ENCODE results near the gene DTX1. TPM values are rescaled to one million over a fixed set of nuclear protein-coding genes. Genes with fewer than 3 reads are reported as not detected.

The DTX1 gene
- total and polyA plus RNA-seq, 2 donors (not counting 1 experiment from before 2014, with no cell fraction given): 47.0 to 49.5 TPM

DNA sequence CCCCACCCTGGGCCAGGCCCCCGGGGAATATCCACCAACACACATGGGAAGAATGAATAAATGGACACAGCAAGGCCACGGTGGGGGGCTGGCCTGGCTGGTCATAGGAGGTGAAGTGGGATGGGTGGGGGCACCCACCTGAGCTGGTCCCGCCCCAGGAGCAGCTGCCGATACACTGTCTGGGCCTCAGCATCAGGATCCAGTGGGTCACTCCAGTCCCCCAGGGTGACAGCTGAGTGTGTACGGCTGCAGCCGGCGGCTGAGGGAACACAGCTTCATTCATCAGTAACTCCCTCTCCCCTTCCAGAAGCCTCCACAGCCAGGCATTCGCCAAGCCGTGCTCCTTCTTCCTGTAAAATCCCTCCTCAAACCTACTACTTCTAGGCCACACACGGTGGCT is 45.2 kb downstream of the DTX1 start:
- H3K9ac ChIP-seq (ENCODE audit: low read length): no peak overlapping the region
- H3K27ac ChIP-seq (ENCODE audit: low read length in 2 of 2): no peak overlapping the region
- H3K4me3 ChIP-seq (ENCODE audit: control extremely low read depth in 1 of 5, extremely low read depth in 1 of 5, insufficient read depth in 1 of 5, low read depth in 2 of 5, low read length in 4 of 5): no peak overlapping the region
- CTCF ChIA-PET: interaction anchor here (1.4 to 14.5 kb wide), 5 partner anchors 9 to 110 kb away, joined by 4 to 359 read pairs (median 38); partner anchors contain the start of gene DTX1
- Mint-ChIP-seq H3K9me3 (ENCODE audit: insufficient read depth) (no peaks in the 10 kb centered on the region), H3K27me3 (no peaks in the 10 kb centered on the region), H3K4me3 (no peak overlapping the region), H3K27ac (no peak overlapping the region), H3K4me1 (peaks cover 26% of the 10 kb centered on the region)
- no peak for TF ChIP-seq EZH2 (IDR thresholded peaks at IDR 0.05; ENCODE audit: borderline replicate concordance, insufficient read depth, low read depth, low read length, poor library complexity, severe bottlenecking)
- TF ChIP-seq, protein P1, sequence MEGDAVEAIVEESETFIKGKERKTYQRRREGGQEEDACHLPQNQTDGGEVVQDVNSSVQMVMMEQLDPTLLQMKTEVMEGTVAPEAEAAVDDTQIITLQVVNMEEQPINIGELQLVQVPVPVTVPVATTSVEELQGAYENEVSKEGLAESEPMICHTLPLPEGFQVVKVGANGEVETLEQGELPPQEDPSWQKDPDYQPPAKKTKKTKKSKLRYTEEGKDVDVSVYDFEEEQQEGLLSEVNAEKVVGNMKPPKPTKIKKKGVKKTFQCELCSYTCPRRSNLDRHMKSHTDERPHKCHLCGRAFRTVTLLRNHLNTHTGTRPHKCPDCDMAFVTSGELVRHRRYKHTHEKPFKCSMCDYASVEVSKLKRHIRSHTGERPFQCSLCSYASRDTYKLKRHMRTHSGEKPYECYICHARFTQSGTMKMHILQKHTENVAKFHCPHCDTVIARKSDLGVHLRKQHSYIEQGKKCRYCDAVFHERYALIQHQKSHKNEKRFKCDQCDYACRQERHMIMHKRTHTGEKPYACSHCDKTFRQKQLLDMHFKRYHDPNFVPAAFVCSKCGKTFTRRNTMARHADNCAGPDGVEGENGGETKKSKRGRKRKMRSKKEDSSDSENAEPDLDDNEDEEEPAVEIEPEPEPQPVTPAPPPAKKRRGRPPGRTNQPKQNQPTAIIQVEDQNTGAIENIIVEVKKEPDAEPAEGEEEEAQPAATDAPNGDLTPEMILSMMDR (IDR thresholded peaks at IDR 0.05): no peak
- no peak overlapping the region for H3K4me2 ChIP-seq (replicated peaks; ENCODE audit: low read depth, low read length, poor library complexity, severe bottlenecking)
- H3K79me2 ChIP-seq (ENCODE audit: control insufficient read depth, insufficient read depth, low read length): no peaks in the 10 kb centered on the region
- no peak for DNase-seq
- ATAC-seq (ENCODE audit: low read depth): no peak
- intact Hi-C loops (cut with micrococcal nuclease): no loop called here
- H3K4me1 ChIP-seq (ENCODE audit: control insufficient read depth in 2 of 2, insufficient read depth in 2 of 2, low read length in 2 of 2): peaks cover 16 to 26% of the 10 kb centered on the region in 2 donors
- POLR2A ChIA-PET: no interaction called here
- H3K9me3 ChIP-seq (ENCODE audit: control extremely low read depth in 1 of 3, control insufficient read depth in 2 of 3, insufficient read depth in 1 of 3, low read length in 2 of 3): peaks cover 0 to 4% (median 0%) of the 10 kb centered on the region in 3 donors
- peaks cover 0 to 3% (median 0%) of the 10 kb centered on the region in 4 experiments for H3K27me3 ChIP-seq (replicated peaks in 1 of 4; ENCODE audit: control extremely low read depth in 1 of 4, control insufficient read depth in 3 of 4, insufficient read depth in 4 of 4, low read length in 3 of 4)
- WGBS (ENCODE audit: insufficient coverage): 85% methylated on average over 7 of the region's 10 CpGs
- no peaks in the 10 kb centered on the region for H4K20me1 ChIP-seq (ENCODE audit: control insufficient read depth, insufficient read depth, low read length, poor library complexity, severe bottlenecking)
- no peak overlapping the region for H2AFZ ChIP-seq (ENCODE audit: insufficient read depth, low read depth, low read length, poor library complexity, severe bottlenecking)
- peaks cover 0 to 5% of the 10 kb centered on the region in 2 experiments for H3K36me3 ChIP-seq (replicated peaks in 1 of 2; ENCODE audit: control extremely low read depth in 1 of 2, control insufficient read depth in 1 of 2, extremely low read depth in 1 of 2, insufficient read depth in 2 of 2, low read length in 1 of 2)

DNA sequence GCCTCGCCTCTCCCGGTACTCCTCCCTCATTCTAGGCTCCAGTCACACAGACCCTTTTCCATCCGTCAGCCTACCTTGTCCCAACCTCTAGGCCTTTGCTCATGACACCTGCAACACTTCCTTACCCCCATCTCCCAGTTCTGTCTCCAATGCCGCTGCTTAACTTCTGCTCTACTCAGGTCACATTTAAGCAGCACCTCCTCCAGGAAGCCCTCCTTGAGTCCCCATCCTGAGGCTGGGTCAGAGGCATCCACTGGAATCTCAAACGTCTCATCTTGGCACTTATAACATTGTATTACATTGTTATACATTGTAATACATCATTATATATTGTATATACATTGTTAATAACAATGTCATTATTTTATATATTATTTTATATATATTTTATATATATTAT is 46.3 kb downstream of the DTX1 start:
- H3K27ac Mint-ChIP-seq: peak overlapping the region; percentile 0
- H3K9me3 Mint-ChIP-seq (ENCODE audit: insufficient read depth): no peaks in the 10 kb centered on the region
- H3K27me3 Mint-ChIP-seq: no peaks in the 10 kb centered on the region
- Histone ChIP-seq H4K20me1 (ENCODE audit: control insufficient read depth, insufficient read depth, low read length, poor library complexity, severe bottlenecking) (no peaks in the 10 kb centered on the region), H3K4me3 (ENCODE audit: control extremely low read depth in 1 of 5, extremely low read depth in 1 of 5, insufficient read depth in 1 of 5, low read depth in 2 of 5, low read length in 4 of 5) (no peak overlapping the region), H3K4me1 (ENCODE audit: control insufficient read depth in 2 of 2, insufficient read depth in 2 of 2, low read length in 2 of 2) (peaks cover 16 to 25% of the 10 kb centered on the region in 2 donors), H3K9me3 (ENCODE audit: control extremely low read depth in 1 of 3, control insufficient read depth in 2 of 3, insufficient read depth in 1 of 3, low read length in 2 of 3) (peaks cover 0 to 4% (median 0%) of the 10 kb centered on the region in 3 donors), H2AFZ (ENCODE audit: insufficient read depth, low read depth, low read length, poor library complexity, severe bottlenecking) (no peak overlapping the region), H3K36me3 (replicated peaks in 1 of 2; ENCODE audit: control extremely low read depth in 1 of 2, control insufficient read depth in 1 of 2, extremely low read depth in 1 of 2, insufficient read depth in 2 of 2, low read length in 1 of 2) (no peaks in the 10 kb centered on the region), H3K27me3 (replicated peaks in 1 of 4; ENCODE audit: control extremely low read depth in 1 of 4, control insufficient read depth in 3 of 4, insufficient read depth in 4 of 4, low read length in 3 of 4) (peaks cover 0 to 3% (median 0%) of the 10 kb centered on the region in 4 experiments), H3K27ac (ENCODE audit: low read length in 2 of 2) (no peak overlapping the region), H3K4me2 (replicated peaks; ENCODE audit: low read depth, low read length, poor library complexity, severe bottlenecking) (no peak overlapping the region), H3K79me2 (ENCODE audit: control insufficient read depth, insufficient read depth, low read length) (no peaks in the 10 kb centered on the region), H3K9ac (ENCODE audit: low read length) (no peak overlapping the region)
- no peak for DNase-seq
- intact Hi-C loops (cut with micrococcal nuclease): no loop called here
- no peak overlapping the region for H3K4me3 Mint-ChIP-seq
- POLR2A ChIA-PET: no interaction called here
- WGBS (ENCODE audit: insufficient coverage): 96% methylated on average over 4 of the region's 5 CpGs
- TF ChIP-seq, protein P1 (IDR thresholded peaks at IDR 0.05): no peak
- no peak for TF ChIP-seq EZH2 (IDR thresholded peaks at IDR 0.05; ENCODE audit: borderline replicate concordance, insufficient read depth, low read depth, low read length, poor library complexity, severe bottlenecking)
- ATAC-seq (ENCODE audit: low read depth): no peak
- H3K4me1 Mint-ChIP-seq: peaks cover 26% of the 10 kb centered on the region
- CTCF ChIA-PET: interaction anchor here (0.6 to 14.5 kb wide), 6 partner anchors 52 to 202 kb away, joined by 3 to 359 read pairs (median 6); partner anchors contain the start of gene DTX1
